Measurements from ENCODE around the gene TACO1.

DNA sequence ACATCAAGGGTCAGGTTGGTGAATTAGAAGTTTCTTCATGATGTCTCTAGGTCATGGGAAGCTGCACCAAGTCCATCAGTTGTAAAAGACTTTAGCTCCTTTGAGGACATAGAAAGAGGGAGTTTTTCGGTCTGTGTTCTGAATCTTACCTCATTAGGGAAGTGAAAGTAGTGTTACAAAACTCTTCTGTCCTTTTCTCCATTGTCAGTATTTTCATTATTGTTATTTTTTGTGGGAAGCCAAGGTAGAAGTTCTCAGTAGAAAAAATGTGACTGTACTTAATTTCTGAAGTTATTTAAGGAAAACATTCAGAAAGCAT lies 45.8 kb downstream of the TACO1 start:
- TF ChIP-seq CTCF (IDR thresholded peaks at IDR 0.05) (no peak), POLR2A (IDR thresholded peaks at IDR 0.05) (no peak)

All from suprapubic skin (tissue), 3 donors.